HepG2 (cell line): Measurements from ENCODE around the gene ARHGAP10.

Experiments
- CEBPB ChIP-seq: IDR thresholded peaks from 2 replicates; pipeline ENCODE4 v1.6.1; 2011; ENCODE audit warnings: low read depth, low read length, improper control_type of control experiment, borderline replicate concordance
- MZF1 ChIP-seq: sonication (generic); formaldehyde crosslinking; IDR thresholded peaks from 2 replicates; pipeline ENCODE4 v1.8.1; 2023; ENCODE audit warnings: mild to moderate bottlenecking, missing genetic modification reagents, borderline replicate concordance
- POLR2A ChIP-seq, 2 experiments: IDR thresholded peaks; 2 replicates each; pipeline ENCODE4 v1.6.1; 2011; ENCODE audit warnings: low read depth in 2 of 2, low read length in 2 of 2, mild to moderate bottlenecking in 1 of 2, moderate library complexity in 1 of 2; ENCODE audit not compliant: insufficient read depth in 1 of 2
- REL ChIP-seq: sonication (generic); formaldehyde crosslinking; conservative IDR thresholded peaks from 2 replicates; pipeline ENCODE4 v1.8.0; 2022; ENCODE audit warnings: mild to moderate bottlenecking, missing genetic modification reagents, moderate library complexity
- SP1 ChIP-seq, 2 experiments: fragments of 450-650 bp in 1 of 2; sonication (generic) in 1 of 2; formaldehyde crosslinking in 1 of 2; IDR thresholded peaks; 2 replicates each; pipeline versions ENCODE4 v1.4.0 to v1.6.1; 2016 to 2020; ENCODE audit warnings: missing genetic modification reagents in 1 of 2
- ZFP62 ChIP-seq: sonication (generic); formaldehyde crosslinking; IDR thresholded peaks from 2 replicates; pipeline ENCODE4 v1.4.0; 2020; ENCODE audit warnings: missing genetic modification reagents
- ZNF878 ChIP-seq: sonication (generic); formaldehyde crosslinking; IDR thresholded peaks from 2 replicates; pipeline ENCODE4 v1.8.1; 2023; ENCODE audit warnings: mild to moderate bottlenecking, missing genetic modification reagents, moderate library complexity
- ZSCAN31 ChIP-seq: sonication (generic); formaldehyde crosslinking; IDR thresholded peaks from 2 replicates; pipeline ENCODE4 v1.5.0; 2020; ENCODE audit warnings: low read depth, mild to moderate bottlenecking, missing genetic modification reagents
- TF ChIP-seq, protein P1 (sequence below): sonication (generic); formaldehyde crosslinking; IDR thresholded peaks from 2 replicates; pipeline ENCODE4 v1.5.0; 2020; ENCODE audit warnings: mild to moderate bottlenecking, missing genetic modification reagents, moderate library complexity
- TF ChIP-seq, protein P2 (sequence below): sonication (generic); formaldehyde crosslinking; IDR thresholded peaks from 2 replicates; pipeline ENCODE4 v1.4.0; 2020; ENCODE audit warnings: missing genetic modification reagents
- TF ChIP-seq, protein P3 (sequence below): IDR thresholded peaks from 2 replicates; pipeline ENCODE4 v1.6.1; 2018; ENCODE audit warnings: missing genetic modification reagents, mild to moderate bottlenecking, missing compliant biosample characterization
- TF ChIP-seq, protein P4 (sequence below): sonication (generic); formaldehyde crosslinking; IDR thresholded peaks from 2 replicates; pipeline ENCODE4 v1.4.0; 2020; ENCODE audit warnings: missing genetic modification reagents, mild to moderate bottlenecking, borderline replicate concordance
- TF ChIP-seq, protein P5 (sequence below), 2 experiments: IDR thresholded peaks; 2 replicates each; pipeline ENCODE4 v1.6.1; 2011 to 2012; ENCODE audit warnings: low read length in 2 of 2, borderline replicate concordance in 1 of 2, low read depth in 1 of 2, mild to moderate bottlenecking in 1 of 2, moderate library complexity in 1 of 2

DNA sequence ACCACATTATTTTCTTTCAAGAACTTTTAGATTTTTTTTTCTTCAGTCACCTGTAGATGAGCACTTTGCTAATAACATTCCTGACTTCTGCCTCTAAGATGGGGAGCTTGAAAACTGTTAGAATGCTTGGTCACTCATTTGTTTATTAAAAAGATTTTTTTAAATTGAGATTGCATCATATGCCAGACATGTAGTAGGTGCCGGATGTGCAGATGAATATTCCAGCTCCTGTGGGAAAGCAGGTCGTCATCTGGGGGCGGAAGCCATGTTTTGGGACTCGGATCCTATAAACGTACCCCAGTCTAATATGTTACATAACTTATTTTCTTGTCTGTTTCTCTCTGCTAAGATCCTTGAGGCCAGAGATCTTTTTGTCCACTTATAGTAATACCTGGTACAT, 236.8 kb downstream of the ARHGAP10 start:
- no peak for TF ChIP-seq POLR2A (IDR thresholded peaks at IDR 0.05; ENCODE audit: insufficient read depth in 1 of 2, low read depth in 2 of 2, low read length in 2 of 2)
- TF ChIP-seq MZF1 (CRISPR knock-in tag) = no peak
- TF ChIP-seq, protein P1, sequence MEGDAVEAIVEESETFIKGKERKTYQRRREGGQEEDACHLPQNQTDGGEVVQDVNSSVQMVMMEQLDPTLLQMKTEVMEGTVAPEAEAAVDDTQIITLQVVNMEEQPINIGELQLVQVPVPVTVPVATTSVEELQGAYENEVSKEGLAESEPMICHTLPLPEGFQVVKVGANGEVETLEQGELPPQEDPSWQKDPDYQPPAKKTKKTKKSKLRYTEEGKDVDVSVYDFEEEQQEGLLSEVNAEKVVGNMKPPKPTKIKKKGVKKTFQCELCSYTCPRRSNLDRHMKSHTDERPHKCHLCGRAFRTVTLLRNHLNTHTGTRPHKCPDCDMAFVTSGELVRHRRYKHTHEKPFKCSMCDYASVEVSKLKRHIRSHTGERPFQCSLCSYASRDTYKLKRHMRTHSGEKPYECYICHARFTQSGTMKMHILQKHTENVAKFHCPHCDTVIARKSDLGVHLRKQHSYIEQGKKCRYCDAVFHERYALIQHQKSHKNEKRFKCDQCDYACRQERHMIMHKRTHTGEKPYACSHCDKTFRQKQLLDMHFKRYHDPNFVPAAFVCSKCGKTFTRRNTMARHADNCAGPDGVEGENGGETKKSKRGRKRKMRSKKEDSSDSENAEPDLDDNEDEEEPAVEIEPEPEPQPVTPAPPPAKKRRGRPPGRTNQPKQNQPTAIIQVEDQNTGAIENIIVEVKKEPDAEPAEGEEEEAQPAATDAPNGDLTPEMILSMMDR (CRISPR knock-in tag) = no peak
- TF ChIP-seq ZNF878 (CRISPR knock-in tag) = no peak
- TF ChIP-seq REL (CRISPR knock-in tag) = no peak
- no peak for TF ChIP-seq SP1 (IDR thresholded peaks at IDR 0.05)
- TF ChIP-seq SP1 (CRISPR knock-in tag; IDR thresholded peaks at IDR 0.05) = no peak
- TF ChIP-seq, protein P2, sequence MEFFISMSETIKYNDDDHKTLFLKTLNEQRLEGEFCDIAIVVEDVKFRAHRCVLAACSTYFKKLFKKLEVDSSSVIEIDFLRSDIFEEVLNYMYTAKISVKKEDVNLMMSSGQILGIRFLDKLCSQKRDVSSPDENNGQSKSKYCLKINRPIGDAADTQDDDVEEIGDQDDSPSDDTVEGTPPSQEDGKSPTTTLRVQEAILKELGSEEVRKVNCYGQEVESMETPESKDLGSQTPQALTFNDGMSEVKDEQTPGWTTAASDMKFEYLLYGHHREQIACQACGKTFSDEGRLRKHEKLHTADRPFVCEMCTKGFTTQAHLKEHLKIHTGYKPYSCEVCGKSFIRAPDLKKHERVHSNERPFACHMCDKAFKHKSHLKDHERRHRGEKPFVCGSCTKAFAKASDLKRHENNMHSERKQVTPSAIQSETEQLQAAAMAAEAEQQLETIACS = no peak
- no peak for TF ChIP-seq ZFP62 (CRISPR knock-in tag)
- TF ChIP-seq CEBPB = no peak
- TF ChIP-seq, protein P3, sequence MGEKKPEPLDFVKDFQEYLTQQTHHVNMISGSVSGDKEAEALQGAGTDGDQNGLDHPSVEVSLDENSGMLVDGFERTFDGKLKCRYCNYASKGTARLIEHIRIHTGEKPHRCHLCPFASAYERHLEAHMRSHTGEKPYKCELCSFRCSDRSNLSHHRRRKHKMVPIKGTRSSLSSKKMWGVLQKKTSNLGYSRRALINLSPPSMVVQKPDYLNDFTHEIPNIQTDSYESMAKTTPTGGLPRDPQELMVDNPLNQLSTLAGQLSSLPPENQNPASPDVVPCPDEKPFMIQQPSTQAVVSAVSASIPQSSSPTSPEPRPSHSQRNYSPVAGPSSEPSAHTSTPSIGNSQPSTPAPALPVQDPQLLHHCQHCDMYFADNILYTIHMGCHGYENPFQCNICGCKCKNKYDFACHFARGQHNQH = no peak
- no peak for TF ChIP-seq ZSCAN31 (CRISPR knock-in tag)
- TF ChIP-seq, protein P4, sequence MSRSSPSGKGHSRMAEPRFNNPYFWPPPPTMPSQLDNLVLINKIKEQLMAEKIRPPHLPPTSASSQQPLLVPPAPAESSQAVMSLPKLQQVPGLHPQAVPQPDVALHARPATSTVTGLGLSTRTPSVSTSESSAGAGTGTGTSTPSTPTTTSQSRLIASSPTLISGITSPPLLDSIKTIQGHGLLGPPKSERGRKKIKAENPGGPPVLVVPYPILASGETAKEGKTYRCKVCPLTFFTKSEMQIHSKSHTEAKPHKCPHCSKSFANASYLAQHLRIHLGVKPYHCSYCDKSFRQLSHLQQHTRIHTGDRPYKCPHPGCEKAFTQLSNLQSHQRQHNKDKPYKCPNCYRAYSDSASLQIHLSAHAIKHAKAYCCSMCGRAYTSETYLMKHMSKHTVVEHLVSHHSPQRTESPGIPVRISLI (CRISPR knock-in tag) = no peak
- TF ChIP-seq, protein P5, sequence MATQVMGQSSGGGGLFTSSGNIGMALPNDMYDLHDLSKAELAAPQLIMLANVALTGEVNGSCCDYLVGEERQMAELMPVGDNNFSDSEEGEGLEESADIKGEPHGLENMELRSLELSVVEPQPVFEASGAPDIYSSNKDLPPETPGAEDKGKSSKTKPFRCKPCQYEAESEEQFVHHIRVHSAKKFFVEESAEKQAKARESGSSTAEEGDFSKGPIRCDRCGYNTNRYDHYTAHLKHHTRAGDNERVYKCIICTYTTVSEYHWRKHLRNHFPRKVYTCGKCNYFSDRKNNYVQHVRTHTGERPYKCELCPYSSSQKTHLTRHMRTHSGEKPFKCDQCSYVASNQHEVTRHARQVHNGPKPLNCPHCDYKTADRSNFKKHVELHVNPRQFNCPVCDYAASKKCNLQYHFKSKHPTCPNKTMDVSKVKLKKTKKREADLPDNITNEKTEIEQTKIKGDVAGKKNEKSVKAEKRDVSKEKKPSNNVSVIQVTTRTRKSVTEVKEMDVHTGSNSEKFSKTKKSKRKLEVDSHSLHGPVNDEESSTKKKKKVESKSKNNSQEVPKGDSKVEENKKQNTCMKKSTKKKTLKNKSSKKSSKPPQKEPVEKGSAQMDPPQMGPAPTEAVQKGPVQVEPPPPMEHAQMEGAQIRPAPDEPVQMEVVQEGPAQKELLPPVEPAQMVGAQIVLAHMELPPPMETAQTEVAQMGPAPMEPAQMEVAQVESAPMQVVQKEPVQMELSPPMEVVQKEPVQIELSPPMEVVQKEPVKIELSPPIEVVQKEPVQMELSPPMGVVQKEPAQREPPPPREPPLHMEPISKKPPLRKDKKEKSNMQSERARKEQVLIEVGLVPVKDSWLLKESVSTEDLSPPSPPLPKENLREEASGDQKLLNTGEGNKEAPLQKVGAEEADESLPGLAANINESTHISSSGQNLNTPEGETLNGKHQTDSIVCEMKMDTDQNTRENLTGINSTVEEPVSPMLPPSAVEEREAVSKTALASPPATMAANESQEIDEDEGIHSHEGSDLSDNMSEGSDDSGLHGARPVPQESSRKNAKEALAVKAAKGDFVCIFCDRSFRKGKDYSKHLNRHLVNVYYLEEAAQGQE (IDR thresholded peaks at IDR 0.05; ENCODE audit: borderline replicate concordance in 1 of 2, low read depth in 1 of 2, low read length in 2 of 2) = no peak
